GM23338 (cell line): ENCODE results near the gene PHF23. TPM values are rescaled to one million over a fixed set of nuclear protein-coding genes. Genes with fewer than 3 reads are reported as not detected.

Experiments
- NANOG ChIP-seq: IDR thresholded peaks from 2 replicates; pipeline ENCODE4 v1.6.1; 2016; ENCODE audit warnings: antibody characterized with exemption, borderline replicate concordance
- POLR2AphosphoS5 ChIP-seq: IDR thresholded peaks from 2 replicates; pipeline ENCODE4 v1.6.1; 2016; ENCODE audit warnings: antibody characterized with exemption, low read depth
- REST ChIP-seq: IDR thresholded peaks from one replicate; pipeline ENCODE4 v1.6.1; 2018; ENCODE audit warnings: antibody characterized with exemption; ENCODE audit not compliant: unreplicated experiment
- STAT1 ChIP-seq: IDR thresholded peaks from one replicate; pipeline ENCODE4 v1.6.1; 2016; ENCODE audit warnings: antibody characterized with exemption; ENCODE audit not compliant: unreplicated experiment
- ZNF114 ChIP-seq: fragments of 250-450 bp; sonication (Bioruptor Pico); IDR thresholded peaks from 2 replicates; pipeline ENCODE4 v1.5.0; 2020; ENCODE audit warnings: mild to moderate bottlenecking, moderate library complexity
- ZNF462 ChIP-seq: fragments of 250-450 bp; sonication (Bioruptor Pico); IDR thresholded peaks from 2 replicates; pipeline ENCODE4 v1.5.0; 2020; ENCODE audit warnings: mild to moderate bottlenecking, moderate library complexity
- polyA plus RNA-seq: library from polyadenylated mRNA; unstranded; fragments of >200 nt; fragmentation: Nextera tagmentation; extraction: Ambion mirVana; gene quantifications from 2 replicates; pipeline ENCODE4 v1.2.1, GENCODE V29; 2016
- total RNA-seq: library from RNA; depleted of rRNA; stranded (reverse); fragments of >200 nt; shearing (Covaris generic); gene quantifications from 2 replicates; pipeline ENCODE4 v1.2.3, GENCODE V29; 2014

PHF23 gene
- total and polyA plus RNA-seq, 2 experiments from 2014 or later: 35.4 to 51.0 TPM

GRCh38 chr17:7236808-7237207 lies 2.4 kb downstream of the PHF23 start (continued):
- no peak for TF ChIP-seq REST
- no peak for TF ChIP-seq POLR2AphosphoS5
- TF ChIP-seq ZNF114 (CRISPR knock-in tag): no peak
- TF ChIP-seq ZNF462 (CRISPR knock-in tag): no peak
- no peak for TF ChIP-seq STAT1
- TF ChIP-seq NANOG: no peak
